ENCODE data around the gene ZMIZ1.

Gene ZMIZ1

GRCh38 chr10:79342811-79343561, 274.2 kb downstream of the ZMIZ1 start:
- Histone ChIP-seq H4K20me1 (no peaks in the 10 kb centered on the region; the same call in 1 of the 2 replicates), H3K27me3 (no peaks in the 10 kb centered on the region), H3K4me2 (no peak overlapping the region), H3K4me3 (no peak overlapping the region), H3K9me3 (no peaks in the 10 kb centered on the region), H3K36me3 (no peaks in the 10 kb centered on the region), H3K27ac (no peak overlapping the region), H3K4me1 (peaks cover 24% of the 10 kb centered on the region), H3K9ac (no peak overlapping the region)
- TF ChIP-seq Cebpa-rat (IDR thresholded peaks at IDR 0.05) = no peak

DNA sequence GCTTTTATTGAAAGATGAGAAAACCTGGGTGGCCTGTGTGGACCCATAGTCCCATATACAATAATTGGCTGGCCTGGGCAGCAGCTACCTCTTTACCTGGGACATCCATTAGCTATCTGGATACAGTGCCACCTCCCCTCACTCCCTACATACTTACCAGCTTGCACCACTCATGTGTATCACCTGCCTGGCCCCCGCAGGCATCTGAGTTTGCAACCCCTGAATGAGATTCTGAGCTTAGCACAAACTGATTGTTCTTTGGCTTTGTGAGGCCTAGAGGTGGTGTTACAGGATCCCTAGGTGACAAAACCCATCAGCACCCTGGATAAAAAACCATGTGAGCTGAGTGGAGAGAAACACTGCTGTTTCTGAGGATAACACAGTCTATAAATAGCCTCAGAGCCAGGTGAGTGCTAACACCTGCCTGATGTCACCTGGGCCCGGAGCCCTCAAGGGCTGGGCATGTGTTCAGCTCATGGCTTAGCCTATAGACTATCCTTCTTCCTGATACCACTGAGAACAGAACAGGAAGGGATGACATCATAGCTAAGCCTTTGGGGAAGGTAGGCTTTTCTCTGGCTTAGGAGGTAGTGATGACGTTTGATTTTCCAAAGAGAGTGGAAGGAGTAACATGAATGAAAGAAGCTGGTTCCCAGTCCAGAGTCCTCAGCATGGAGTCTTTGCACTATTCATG, 275.9 kb downstream of the ZMIZ1 start:
- Histone ChIP-seq H3K4me1 (peaks cover 41% of the 10 kb centered on the region), H3K9me3 (no peaks in the 10 kb centered on the region), H3K27me3 (no peaks in the 10 kb centered on the region), H3K4me3 (no peak overlapping the region), H3K27ac (no peak overlapping the region), H4K20me1 (peaks cover 17% of the 10 kb centered on the region), H3K9ac (no peak overlapping the region), H3K4me2 (no peak overlapping the region; the same call in 1 of the 2 replicates), H3K36me3 (peaks cover 12% of the 10 kb centered on the region)
- no peak for TF ChIP-seq Cebpa-rat (IDR thresholded peaks at IDR 0.05)

DNA sequence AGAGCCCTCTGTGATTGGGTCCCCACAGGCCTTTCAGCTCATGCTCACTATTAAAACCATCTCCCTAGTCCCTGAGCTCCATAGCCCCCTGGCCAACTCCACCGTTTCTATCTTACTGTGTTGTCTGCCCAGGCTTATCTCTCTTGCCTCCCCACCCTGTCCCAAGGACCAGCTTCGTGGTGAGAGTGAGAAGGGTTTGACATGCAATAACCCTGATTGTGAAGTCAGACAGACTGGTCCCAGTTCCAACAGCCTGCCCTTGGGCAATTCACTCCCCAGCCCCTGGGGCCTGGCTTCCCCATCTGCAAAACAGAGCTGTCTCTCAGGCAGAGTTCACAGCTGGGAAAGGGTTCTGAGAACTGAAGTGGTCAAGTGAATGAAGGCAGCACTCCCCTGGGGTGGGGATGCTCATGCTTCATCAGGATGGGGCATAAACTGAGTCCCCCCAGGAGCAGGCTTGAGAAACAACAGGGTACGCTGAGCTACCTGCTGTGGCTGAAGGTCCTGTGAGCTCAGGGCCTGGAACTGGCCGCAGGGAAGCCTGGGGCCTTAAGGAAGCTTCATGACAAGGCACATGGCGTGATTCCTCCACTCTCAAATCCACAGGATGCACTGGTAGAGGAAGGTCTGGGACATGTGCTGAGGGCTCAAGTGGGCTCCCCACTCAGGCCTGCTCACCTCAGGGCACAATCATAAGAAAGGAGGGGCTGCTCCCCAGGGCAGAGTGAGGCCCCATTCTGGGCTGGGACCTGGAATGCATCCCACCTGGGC, 276.7 kb downstream of the ZMIZ1 start:
- H3K4me3 ChIP-seq = no peak overlapping the region
- TF ChIP-seq Cebpa-rat (IDR thresholded peaks at IDR 0.05) = no peak
- H4K20me1 ChIP-seq = peaks cover 24% of the 10 kb centered on the region
- no peaks in the 10 kb centered on the region for H3K9me3 ChIP-seq
- no peaks in the 10 kb centered on the region for H3K27me3 ChIP-seq
- H3K27ac ChIP-seq = peak overlapping the region; percentile 14; the same call in 1 of the 2 replicates
- peaks cover 20% of the 10 kb centered on the region for H3K36me3 ChIP-seq
- peaks cover 45% of the 10 kb centered on the region for H3K4me1 ChIP-seq
- H3K9ac ChIP-seq = no peak overlapping the region
- no peak overlapping the region; the same call in 1 of the 2 replicates for H3K4me2 ChIP-seq

GRCh38 chr10:79346012-79346340, 277.2 kb downstream of the ZMIZ1 start:
- Histone ChIP-seq H3K27ac (peak overlapping the region; percentile 14; the same call in 1 of the 2 replicates), H4K20me1 (peaks cover 30% of the 10 kb centered on the region), H3K4me1 (peaks cover 45% of the 10 kb centered on the region), H3K9me3 (no peaks in the 10 kb centered on the region), H3K9ac (no peak overlapping the region), H3K36me3 (peaks cover 25% of the 10 kb centered on the region), H3K4me3 (no peak overlapping the region), H3K27me3 (no peaks in the 10 kb centered on the region), H3K4me2 (no peak overlapping the region)
- TF ChIP-seq Cebpa-rat (IDR thresholded peaks at IDR 0.05) = no peak

GRCh38 chr10:79346388-79347225, 277.8 kb downstream of the ZMIZ1 start:
- H3K4me3 ChIP-seq = peak overlapping the region; percentile 97; the same call in 1 of the 2 replicates
- H3K27me3 ChIP-seq = no peaks in the 10 kb centered on the region
- H3K9me3 ChIP-seq = no peaks in the 10 kb centered on the region
- H3K9ac ChIP-seq = peak overlapping the region; percentile 40; the same call in 1 of the 2 replicates
- no peak for TF ChIP-seq Cebpa-rat (IDR thresholded peaks at IDR 0.05)
- H3K27ac ChIP-seq = 0 out of 2 replicates have a peak overlapping the region, but pooled peaks have one; percentile 7
- peak overlapping the region; percentile 97 for H3K4me2 ChIP-seq
- peaks cover 31% of the 10 kb centered on the region for H3K36me3 ChIP-seq
- peaks cover 45% of the 10 kb centered on the region for H3K4me1 ChIP-seq
- H4K20me1 ChIP-seq = peaks cover 36% of the 10 kb centered on the region

GRCh38 chr10:79347226-79347893, 278.6 kb downstream of the ZMIZ1 start, which contains the start of gene PPIF:
Gene PPIF, plus strand, starts transcription at chr10:79347469. Its CDS starts 80 bp downstream, at chr10:79347549.
- Histone ChIP-seq H3K4me2 (peak within 1 kb of the TSS; percentile 97), H3K27me3 (no peaks in the 10 kb centered on the region), H3K9ac (peak within 1 kb of the TSS; percentile 98), H3K4me3 (peak within 1 kb of the TSS; percentile 97), H3K9me3 (no peaks in the 10 kb centered on the region), H3K4me1 (peaks cover 45% of the 10 kb centered on the region), H3K27ac (peak within 1 kb of the TSS; percentile 98), H3K36me3 (peaks cover 38% of the 10 kb centered on the region), H4K20me1 (peaks cover 44% of the 10 kb centered on the region)
- no peak for TF ChIP-seq Cebpa-rat (IDR thresholded peaks at IDR 0.05)

DNA sequence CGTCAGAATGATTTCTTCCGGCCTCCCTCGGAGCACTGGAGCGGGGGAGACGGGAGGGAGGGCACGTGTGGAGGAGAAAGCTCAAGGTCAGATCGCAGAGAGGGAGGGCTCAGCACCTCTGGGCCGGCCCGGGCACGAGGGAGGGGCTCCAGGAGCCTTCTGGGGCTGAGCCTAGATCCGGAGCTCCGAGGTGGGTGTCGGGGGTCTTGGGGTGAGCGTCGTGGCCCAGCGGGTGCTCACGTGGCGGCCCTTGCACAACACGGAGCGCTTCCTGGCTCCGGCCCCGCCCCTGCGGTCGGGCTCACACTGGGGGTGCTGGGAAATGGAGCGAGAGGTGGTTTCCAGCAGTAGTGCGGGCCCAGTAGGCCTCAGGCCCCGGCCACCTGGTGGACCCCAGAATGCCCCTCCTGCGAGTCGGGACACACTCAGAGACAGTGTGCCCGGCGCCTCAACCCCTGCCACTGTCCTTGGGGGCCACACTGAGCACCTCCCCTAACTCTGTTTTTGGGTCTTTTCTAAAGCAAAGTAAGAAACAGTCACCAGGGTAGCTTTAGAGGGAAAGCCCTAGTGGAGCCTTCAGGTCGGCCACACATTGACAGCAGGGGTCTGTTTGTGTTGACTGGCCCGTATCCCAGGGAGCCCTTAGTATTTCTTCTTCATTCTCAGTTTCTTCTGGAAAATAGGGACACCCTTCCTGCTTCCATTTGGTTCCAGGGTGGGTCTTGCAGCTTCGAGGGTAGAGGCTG, 279.3 kb downstream of the ZMIZ1 start:
- peak overlapping the region; percentile 97 for H3K4me3 ChIP-seq
- peak overlapping the region; percentile 98 for H3K9ac ChIP-seq
- TF ChIP-seq Cebpa-rat (IDR thresholded peaks at IDR 0.05) = peak; percentile 85
- peaks cover 45% of the 10 kb centered on the region for H3K36me3 ChIP-seq
- no peaks in the 10 kb centered on the region for H3K9me3 ChIP-seq
- peak overlapping the region; percentile 97 for H3K4me2 ChIP-seq
- H3K4me1 ChIP-seq = peaks cover 45% of the 10 kb centered on the region
- peak overlapping the region; percentile 98 for H3K27ac ChIP-seq
- peaks cover 51% of the 10 kb centered on the region for H4K20me1 ChIP-seq
- H3K27me3 ChIP-seq = no peaks in the 10 kb centered on the region

- Histone ChIP-seq H3K9me3 (no peaks in the 10 kb centered on the region), H3K27ac (peak overlapping the region; percentile 98), H3K4me1 (peaks cover 45% of the 10 kb centered on the region), H3K27me3 (no peaks in the 10 kb centered on the region), H3K36me3 (peaks cover 51% of the 10 kb centered on the region), H3K4me3 (peak overlapping the region; percentile 97), H3K4me2 (peak overlapping the region; percentile 97), H4K20me1 (peaks cover 56% of the 10 kb centered on the region), H3K9ac (peak overlapping the region; percentile 98)
- TF ChIP-seq Cebpa-rat (IDR thresholded peaks at IDR 0.05) = no peak
Observed at GRCh38 chr10:79348640-79348988, 279.8 kb downstream of the ZMIZ1 start.

Measured in BLaER1 (cell line).